HepG2 (cell line): Measurements from ENCODE around the gene RAB35. TPM values are rescaled to one million over a fixed set of nuclear protein-coding genes. Genes with fewer than 3 reads are reported as not detected.

Experiments used
- HOXA7 ChIP-seq: sonication (generic); formaldehyde crosslinking; IDR thresholded peaks from 2 replicates; pipeline ENCODE4 v1.8.1; 2022; ENCODE audit warnings: mild to moderate bottlenecking, missing genetic modification reagents, moderate library complexity
- HOXD1 ChIP-seq: sonication (generic); formaldehyde crosslinking; IDR thresholded peaks from 2 replicates; pipeline ENCODE4 v1.5.0; 2020; ENCODE audit warnings: missing genetic modification reagents
- POGZ ChIP-seq: sonication (generic); formaldehyde crosslinking; IDR thresholded peaks from 2 replicates; pipeline ENCODE4 v1.4.0; 2020; ENCODE audit warnings: mild to moderate bottlenecking, missing genetic modification reagents
- SIN3B ChIP-seq: fragments of 150-350 bp; IDR thresholded peaks from 2 replicates; pipeline ENCODE4 v1.6.1; 2014; ENCODE audit warnings: low read length
- TBX2 ChIP-seq: sonication (generic); formaldehyde crosslinking; IDR thresholded peaks from 2 replicates; pipeline ENCODE4 v1.5.0; 2020; ENCODE audit warnings: missing genetic modification reagents, mild to moderate bottlenecking, borderline replicate concordance
- XRCC5 ChIP-seq: fragments of 200-400 bp; formaldehyde crosslinking; optimal IDR thresholded peaks from 2 replicates; pipeline ENCODE3; 2017; ENCODE audit warnings: mild to moderate bottlenecking, low read length
- ZNF407 ChIP-seq: sonication (generic); formaldehyde crosslinking; IDR thresholded peaks from one replicate; pipeline ENCODE4 v1.5.1; 2020; ENCODE audit warnings: mild to moderate bottlenecking, missing genetic modification reagents; ENCODE audit errors: not compliant biosample characterization
- ZNF567 ChIP-seq: sonication (generic); formaldehyde crosslinking; IDR thresholded peaks from 2 replicates; pipeline ENCODE4 v1.8.1; 2023; ENCODE audit warnings: mild to moderate bottlenecking, missing genetic modification reagents, borderline replicate concordance
- ZNF569 ChIP-seq: sonication (generic); formaldehyde crosslinking; IDR thresholded peaks from 2 replicates; pipeline ENCODE4 v1.5.0; 2020; ENCODE audit warnings: mild to moderate bottlenecking, missing genetic modification reagents, moderate library complexity, borderline replicate concordance
- ZNF776 ChIP-seq: sonication (generic); formaldehyde crosslinking; IDR thresholded peaks from 2 replicates; pipeline ENCODE4 v1.4.0; 2020; ENCODE audit warnings: mild to moderate bottlenecking, missing genetic modification reagents
- ZNF879 ChIP-seq: sonication (generic); formaldehyde crosslinking; IDR thresholded peaks from 2 replicates; pipeline ENCODE4 v1.8.1; 2023; ENCODE audit warnings: missing genetic modification reagents
- polyA plus RNA-seq, 8 experiments: library from polyadenylated mRNA; depleted of rRNA in 3 of 8; stranded (reverse) in 7 of 8; unstranded in 1 of 8; fragments of >200 nt; fragmentation: Illumina TruSeq in 4 of 8; extraction: Trizol in 4 of 8; gene quantifications; 2 replicates each; pipeline versions ENCODE4 v1.2.1 to v1.2.3, GENCODE V29; 2011 to 2016; ENCODE audit warnings: low read depth in 4 of 8, missing spikeins in 1 of 8, mixed read lengths in 1 of 8; ENCODE audit not compliant: insufficient read depth in 1 of 8
- total RNA-seq, 5 experiments: library from RNA; depleted of rRNA; stranded (reverse); fragments of >200 nt; fragmentation: Illumina TruSeq; extraction: Trizol; gene quantifications; 2 replicates each; pipeline ENCODE4 v1.2.3, GENCODE V29; 2016; ENCODE audit warnings: low read depth in 1 of 5

The RAB35 gene
- total and polyA plus RNA-seq, 2 of the 13 experiments (the other 11 are each of a cell fraction or from before 2014, with no cell fraction given) = 25.2 to 29.1 TPM

DNA sequence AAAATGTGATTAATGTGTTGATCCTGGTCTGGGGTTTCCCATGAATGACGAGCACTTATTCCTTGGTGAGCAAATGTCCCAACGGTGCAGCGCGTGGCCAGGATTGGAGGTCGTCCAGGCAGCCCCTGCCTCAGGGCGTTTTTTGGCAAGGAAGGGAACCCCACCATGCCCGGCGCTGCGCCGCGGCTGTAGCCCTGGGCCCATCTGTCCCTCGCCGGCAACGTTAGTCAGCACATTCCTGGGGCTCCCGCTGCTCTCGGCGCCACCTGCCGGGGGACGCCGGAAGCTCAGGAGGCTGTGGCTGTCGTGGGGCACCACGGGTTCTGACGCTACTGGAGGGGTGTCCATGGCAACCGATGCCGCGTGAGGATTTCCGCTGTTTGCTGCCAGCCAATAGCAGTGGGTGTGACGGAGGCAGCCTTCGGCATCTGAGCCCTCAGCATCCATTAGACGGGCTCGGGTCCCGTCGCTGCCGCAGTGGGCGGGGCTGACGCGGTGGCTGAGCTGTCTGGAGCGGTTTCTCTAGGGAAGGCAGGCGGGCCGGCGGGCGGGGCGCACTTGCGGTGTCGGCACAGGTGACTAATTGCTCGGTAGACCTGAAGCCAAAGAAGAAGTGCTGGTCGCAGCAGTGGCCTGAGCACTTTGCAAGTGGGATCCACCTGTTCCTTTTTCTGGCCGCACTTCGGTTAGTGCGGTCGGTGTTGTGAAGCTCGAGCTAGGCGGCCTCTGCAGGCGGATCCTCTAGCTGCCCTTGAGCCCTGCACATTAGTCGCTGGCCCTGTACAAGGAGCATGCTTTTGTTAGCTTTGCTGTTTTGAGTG lies 29.5 kb downstream of the RAB35 start (continued):
- peak; percentile 69 for TF ChIP-seq ZNF407 (CRISPR knock-in tag)
- peak; percentile 98 for TF ChIP-seq XRCC5
- TF ChIP-seq POGZ = peak; percentile 88
- peak; percentile 22; the same call in 1 of the 2 replicates for TF ChIP-seq SIN3B
- peak; percentile 73; the same call in 1 of the 2 replicates for TF ChIP-seq ZNF776
- TF ChIP-seq ZNF569 = no peak
- TF ChIP-seq ZNF567 (CRISPR knock-in tag) = peak; percentile 78
- 0 out of 2 replicates have a peak, but pooled peaks have one; percentile 26 for TF ChIP-seq ZNF879 (CRISPR knock-in tag)
- no peak for TF ChIP-seq HOXA7 (CRISPR knock-in tag)
- TF ChIP-seq TBX2 = peak; percentile 85; the same call in 1 of the 2 replicates
- peak; percentile 63; the same call in 1 of the 2 replicates for TF ChIP-seq HOXD1 (CRISPR knock-in tag)
